Suprapubic skin (tissue), 4 donors: Measurements from ENCODE around the gene PIGP. TPM values are rescaled to one million over a fixed set of nuclear protein-coding genes. Genes with fewer than 3 reads are reported as not detected.

Source experiments
- DNase-seq, 2 donors: peaks; one replicate each; pipeline ENCODE4 v3.0.0-alpha.2; 2019; ENCODE audit warnings: low spot score in 2 of 2
- H3K27ac ChIP-seq: fragments of 200-600 bp; sonication (generic); one replicate; pipeline ENCODE4 v1.5.1; 2019
- H3K27me3 ChIP-seq: fragments of 200-600 bp; sonication (generic); one replicate; pipeline ENCODE4 v1.5.1; 2019
- H3K36me3 ChIP-seq: fragments of 200-600 bp; sonication (generic); one replicate; pipeline ENCODE4 v1.5.1; 2019
- H3K4me1 ChIP-seq: fragments of 200-600 bp; sonication (generic); one replicate; pipeline ENCODE4 v1.5.1; 2019
- H3K4me3 ChIP-seq: fragments of 200-600 bp; sonication (generic); one replicate; pipeline ENCODE4 v1.5.1; 2019; ENCODE audit warnings: mild to moderate bottlenecking
- H3K9me3 ChIP-seq: fragments of 200-600 bp; sonication (generic); one replicate; pipeline ENCODE4 v1.5.1; 2019
- EP300 ChIP-seq: sonication (generic); formaldehyde crosslinking; IDR thresholded peaks from one replicate; pipeline ENCODE4 v1.6.1; 2017; ENCODE audit warnings: antibody characterized with exemption
- POLR2A ChIP-seq, 2 donors: fragments of 450-650 bp; IDR thresholded peaks; one replicate each; pipeline ENCODE4 v1.6.1; 2017; ENCODE audit warnings: antibody characterized with exemption in 2 of 2, mild to moderate bottlenecking in 2 of 2, moderate library complexity in 2 of 2
- POLR2AphosphoS5 ChIP-seq, 3 donors: sonication (generic); formaldehyde crosslinking; IDR thresholded peaks; one replicate each; pipeline ENCODE4 v1.6.1; 2017; ENCODE audit warnings: antibody characterized with exemption in 3 of 3
- WGBS: methylation state at CpG from one replicate; pipeline ENCODE4 v1.1.5; 2018; 5-methylcytosine and 5-hydroxymethylcytosine counted together
- total RNA-seq, 4 donors: library from RNA; depleted of rRNA; stranded (reverse); fragments of >200 nt; gene quantifications; one replicate each; pipeline ENCODE4 v1.1.0, GENCODE V29; 2016
- TF ChIP-seq, protein P1 (sequence below), 2 donors: fragments of 200-600 bp in 1 of 2; fragments of 450-650 bp in 1 of 2; sonication (generic) in 1 of 2; IDR thresholded peaks; one replicate each; pipeline ENCODE4 v1.5.1; 2016 to 2019; ENCODE audit warnings: antibody characterized with exemption in 2 of 2, mild to moderate bottlenecking in 1 of 2, moderate library complexity in 1 of 2

The PIGP gene
- total RNA-seq, 4 donors from 2014 or later, result 8.4 to 15.5 (median 13.6) TPM

DNA sequence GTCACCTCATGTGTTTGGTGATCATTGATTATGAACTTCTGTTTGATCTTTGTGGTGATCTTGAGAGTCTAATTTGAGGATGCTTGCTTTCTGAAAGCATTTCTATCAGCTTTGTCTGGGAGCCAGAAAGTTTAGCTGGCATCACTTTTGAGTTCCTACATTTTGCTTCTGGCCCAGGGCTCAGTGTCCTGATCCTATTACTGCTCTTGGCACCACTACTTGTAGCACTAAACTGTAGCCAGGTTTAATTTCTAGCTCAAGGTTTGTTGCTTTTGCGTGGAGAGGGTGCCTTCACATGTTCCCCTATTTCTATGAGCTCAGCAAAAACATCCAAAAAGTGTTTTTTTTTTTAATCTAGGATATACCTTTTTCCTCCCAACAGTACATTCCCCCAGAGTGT is 9.5 kb upstream of the PIGP start:
- H3K9me3 ChIP-seq, result no peaks in the 10 kb centered on the region
- 71% methylated on average over 1 of the region's 1 CpG for WGBS
- peaks cover 14% of the 10 kb centered on the region for H3K4me1 ChIP-seq
- no peaks in the 10 kb centered on the region for H3K27me3 ChIP-seq
- H3K4me3 ChIP-seq, result no peak overlapping the region
- TF ChIP-seq POLR2A (IDR thresholded peaks at IDR 0.05) (no peak), EP300 (no peak), POLR2AphosphoS5 (IDR thresholded peaks at IDR 0.05) (no peak)
- TF ChIP-seq, protein P1, sequence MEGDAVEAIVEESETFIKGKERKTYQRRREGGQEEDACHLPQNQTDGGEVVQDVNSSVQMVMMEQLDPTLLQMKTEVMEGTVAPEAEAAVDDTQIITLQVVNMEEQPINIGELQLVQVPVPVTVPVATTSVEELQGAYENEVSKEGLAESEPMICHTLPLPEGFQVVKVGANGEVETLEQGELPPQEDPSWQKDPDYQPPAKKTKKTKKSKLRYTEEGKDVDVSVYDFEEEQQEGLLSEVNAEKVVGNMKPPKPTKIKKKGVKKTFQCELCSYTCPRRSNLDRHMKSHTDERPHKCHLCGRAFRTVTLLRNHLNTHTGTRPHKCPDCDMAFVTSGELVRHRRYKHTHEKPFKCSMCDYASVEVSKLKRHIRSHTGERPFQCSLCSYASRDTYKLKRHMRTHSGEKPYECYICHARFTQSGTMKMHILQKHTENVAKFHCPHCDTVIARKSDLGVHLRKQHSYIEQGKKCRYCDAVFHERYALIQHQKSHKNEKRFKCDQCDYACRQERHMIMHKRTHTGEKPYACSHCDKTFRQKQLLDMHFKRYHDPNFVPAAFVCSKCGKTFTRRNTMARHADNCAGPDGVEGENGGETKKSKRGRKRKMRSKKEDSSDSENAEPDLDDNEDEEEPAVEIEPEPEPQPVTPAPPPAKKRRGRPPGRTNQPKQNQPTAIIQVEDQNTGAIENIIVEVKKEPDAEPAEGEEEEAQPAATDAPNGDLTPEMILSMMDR (IDR thresholded peaks at IDR 0.05), result no peak
- no peak overlapping the region for H3K27ac ChIP-seq
- no peaks in the 10 kb centered on the region for H3K36me3 ChIP-seq
- DNase-seq, result no peak

DNA sequence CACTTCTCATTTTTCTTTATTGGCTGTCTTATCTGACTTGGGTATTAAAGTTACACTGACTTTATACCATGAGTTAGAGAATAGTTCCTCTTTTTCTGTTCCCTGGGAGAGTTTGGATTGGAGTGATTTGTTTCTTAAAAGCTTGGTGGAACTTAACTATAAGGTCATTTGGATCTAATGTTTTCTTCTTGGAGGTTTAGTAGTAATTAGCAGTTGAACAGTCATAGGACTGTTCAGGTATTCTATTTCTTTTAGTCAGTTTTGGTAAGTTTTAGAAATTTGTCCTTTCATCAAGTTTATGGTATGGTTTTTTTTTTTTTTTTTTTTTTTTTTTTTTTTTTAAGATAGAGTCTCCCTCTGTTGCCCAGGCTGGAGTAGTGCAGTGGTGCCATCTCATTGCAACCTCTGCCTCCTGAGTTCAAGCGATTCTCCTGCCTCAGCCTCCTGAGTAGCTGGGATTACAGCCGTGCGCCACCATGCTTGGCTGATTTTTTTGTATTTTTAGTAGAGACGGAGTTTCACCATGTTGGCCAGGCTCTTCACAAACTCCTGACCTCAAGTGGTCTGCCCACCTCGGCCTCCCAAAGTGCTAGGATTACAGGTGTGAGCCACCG is 6.4 kb upstream of the PIGP start:
- DNase-seq, result no peak
- H3K27ac ChIP-seq, result no peak overlapping the region
- H3K4me1 ChIP-seq, result peaks cover 25% of the 10 kb centered on the region
- WGBS, result 68% methylated on average over 6 of the region's 6 CpGs
- H3K4me3 ChIP-seq, result no peak overlapping the region
- H3K27me3 ChIP-seq, result no peaks in the 10 kb centered on the region
- no peaks in the 10 kb centered on the region for H3K9me3 ChIP-seq
- TF ChIP-seq, protein P1 (IDR thresholded peaks at IDR 0.05), result no peak
- TF ChIP-seq POLR2AphosphoS5 (IDR thresholded peaks at IDR 0.05), result no peak
- TF ChIP-seq POLR2A (IDR thresholded peaks at IDR 0.05), result no peak
- no peaks in the 10 kb centered on the region for H3K36me3 ChIP-seq

DNA sequence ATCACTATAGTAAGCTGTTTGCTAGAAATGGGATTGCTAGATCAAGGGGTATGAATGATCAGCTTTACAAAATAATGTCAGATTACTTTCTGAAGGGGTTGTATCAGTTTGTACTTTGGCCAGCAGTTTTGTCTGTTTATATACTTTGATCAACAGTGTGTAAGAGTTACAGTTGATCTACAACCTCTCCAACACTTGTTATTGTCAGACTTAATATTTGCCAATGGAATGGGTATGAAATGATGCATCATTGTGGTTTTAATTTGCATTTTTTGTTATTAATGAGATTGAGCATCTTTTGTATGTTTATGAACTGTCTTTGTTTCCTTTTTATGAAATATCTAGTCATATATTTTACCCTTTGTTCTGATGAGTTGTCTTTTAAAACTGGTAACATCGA is 4.5 kb upstream of the PIGP start:
- no peak overlapping the region for H3K4me3 ChIP-seq
- H3K4me1 ChIP-seq, result peaks cover 15% of the 10 kb centered on the region
- H3K36me3 ChIP-seq, result no peaks in the 10 kb centered on the region
- no peak for DNase-seq
- no peak overlapping the region for H3K27ac ChIP-seq
- 75% methylated on average over 1 of the region's 1 CpG for WGBS
- TF ChIP-seq POLR2A (IDR thresholded peaks at IDR 0.05) (no peak), EP300 (no peak), POLR2AphosphoS5 (IDR thresholded peaks at IDR 0.05) (no peak)
- TF ChIP-seq, protein P1 (IDR thresholded peaks at IDR 0.05), result no peak
- H3K27me3 ChIP-seq, result no peaks in the 10 kb centered on the region
- no peaks in the 10 kb centered on the region for H3K9me3 ChIP-seq

DNA sequence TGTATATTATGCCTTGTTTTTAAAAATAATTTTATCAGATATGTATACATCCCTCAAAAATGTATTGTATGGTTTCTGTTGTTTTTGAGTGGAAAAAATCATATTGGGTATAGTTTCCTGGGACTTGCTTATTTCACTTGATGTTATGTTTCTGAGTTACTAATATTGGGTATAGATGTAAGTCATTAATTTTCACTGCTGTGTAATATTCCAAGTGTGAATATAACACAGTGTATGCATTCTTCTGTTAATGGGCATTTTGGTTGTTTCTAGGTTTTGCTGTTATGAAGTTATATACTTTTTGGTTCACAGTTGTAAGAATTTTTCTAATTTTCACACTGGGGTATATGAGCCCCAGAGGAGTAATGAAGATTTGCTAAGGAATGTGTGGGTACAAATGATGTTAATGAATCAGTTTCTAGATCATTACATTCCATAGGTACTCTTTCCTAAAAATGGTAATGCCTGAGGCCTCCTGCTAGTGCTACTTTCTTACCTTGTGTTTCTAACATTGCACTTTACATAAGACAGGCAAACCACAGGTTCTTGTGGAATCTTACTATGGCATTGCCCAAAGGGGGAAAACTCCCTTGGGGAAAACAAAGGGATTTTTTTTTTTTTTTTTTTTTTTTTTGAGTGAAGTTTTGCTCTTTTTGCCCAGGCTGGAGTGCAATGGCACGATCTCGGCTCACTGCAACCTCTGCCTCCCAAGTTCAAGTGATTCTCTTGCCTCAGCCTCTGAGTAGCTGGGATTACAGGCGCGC is 3.4 kb upstream of the PIGP start:
- Histone ChIP-seq H3K27me3 (no peaks in the 10 kb centered on the region), H3K4me1 (peaks cover 24% of the 10 kb centered on the region), H3K36me3 (no peaks in the 10 kb centered on the region), H3K9me3 (no peaks in the 10 kb centered on the region), H3K27ac (no peak overlapping the region), H3K4me3 (no peak overlapping the region)
- DNase-seq, result no peak
- TF ChIP-seq POLR2A (IDR thresholded peaks at IDR 0.05), result no peak
- TF ChIP-seq, protein P1 (IDR thresholded peaks at IDR 0.05), result no peak
- no peak for TF ChIP-seq POLR2AphosphoS5 (IDR thresholded peaks at IDR 0.05)
- TF ChIP-seq EP300, result no peak
- 95% methylated on average over 4 of the region's 4 CpGs for WGBS

DNA sequence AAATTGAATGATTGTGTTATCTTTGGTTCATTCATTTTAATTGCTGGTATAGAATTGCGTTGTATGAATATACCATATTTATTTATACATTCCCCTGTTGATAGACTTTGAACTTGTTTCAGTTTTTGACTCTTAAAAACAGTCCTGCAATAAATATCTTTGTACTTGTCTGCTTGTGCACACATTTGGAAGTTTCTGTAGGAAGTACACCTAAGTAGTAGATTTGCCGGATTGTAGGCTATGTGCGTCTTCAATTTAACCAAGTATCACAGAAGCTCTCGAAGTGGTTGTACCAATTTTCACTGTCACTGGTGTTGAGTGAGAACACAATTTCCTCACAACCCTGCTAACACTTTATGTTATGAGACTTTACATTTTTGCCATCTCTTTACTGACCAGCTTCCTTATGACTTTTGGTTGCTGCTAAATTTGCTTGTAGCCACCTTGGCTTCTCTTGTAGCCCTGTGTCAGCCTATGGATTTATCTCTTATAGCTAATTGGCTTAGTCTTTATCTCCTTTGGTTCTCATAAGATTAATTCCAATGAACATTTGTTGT is 2.4 kb upstream of the PIGP start:
- Histone ChIP-seq H3K4me3 (no peak overlapping the region), H3K9me3 (no peaks in the 10 kb centered on the region), H3K36me3 (no peaks in the 10 kb centered on the region), H3K4me1 (peaks cover 29% of the 10 kb centered on the region), H3K27me3 (no peaks in the 10 kb centered on the region), H3K27ac (no peak overlapping the region)
- TF ChIP-seq, protein P1 (IDR thresholded peaks at IDR 0.05), result no peak
- TF ChIP-seq POLR2A (IDR thresholded peaks at IDR 0.05), result no peak
- no peak for DNase-seq
- WGBS, result 92% methylated on average over 4 of the region's 4 CpGs
